K562 (cell line): ENCODE results near the gene RBAK. TPM values are rescaled to one million over a fixed set of nuclear protein-coding genes. Genes with fewer than 3 reads are reported as not detected.

Experiments used
- BRD9 ChIP-seq: fragments of 450-650 bp; IDR thresholded peaks from 2 replicates; pipeline ENCODE4 v1.6.1; 2018; ENCODE audit warnings: low read depth; ENCODE audit not compliant: partially characterized antibody
- CHAMP1 ChIP-seq: fragments of 450-650 bp; IDR thresholded peaks from 2 replicates; pipeline ENCODE4 v1.6.1; 2016; ENCODE audit warnings: mild to moderate bottlenecking
- FOXP1 ChIP-seq: sonication (generic); formaldehyde crosslinking; IDR thresholded peaks from 2 replicates; pipeline ENCODE4 v1.8.0; 2022; ENCODE audit warnings: mild to moderate bottlenecking, missing genetic modification reagents
- HIVEP1 ChIP-seq: fragments of 250-450 bp; sonication (Bioruptor Pico); IDR thresholded peaks from 2 replicates; pipeline ENCODE4 v1.4.0; 2020; ENCODE audit warnings: mild to moderate bottlenecking
- HOXB6 ChIP-seq: fragments of 250-450 bp; sonication (Bioruptor Pico); IDR thresholded peaks from 2 replicates; pipeline ENCODE4 v1.5.1; 2022; ENCODE audit warnings: mild to moderate bottlenecking, borderline replicate concordance
- NFE2 ChIP-seq: IDR thresholded peaks from 2 replicates; pipeline ENCODE4 v1.6.1; 2014; ENCODE audit warnings: antibody characterized with exemption, low read depth
- NR2C2 ChIP-seq, 2 experiments: fragments of 200-800 bp in 1 of 2; sonication (Bioruptor generic) in 1 of 2; sonication (generic) in 1 of 2; formaldehyde crosslinking in 1 of 2; IDR thresholded peaks; 2 replicates each; pipeline versions ENCODE4 v1.6.1 to v1.8.0; 2016 to 2022; ENCODE audit warnings: mild to moderate bottlenecking in 1 of 2, missing compliant biosample characterization in 1 of 2, missing genetic modification characterization in 1 of 2, missing genetic modification reagents in 1 of 2
- NR3C1 ChIP-seq: sonication (generic); formaldehyde crosslinking; IDR thresholded peaks from 2 replicates; pipeline ENCODE4 v1.8.1; 2022; ENCODE audit warnings: missing genetic modification reagents
- SNRNP70 ChIP-seq: fragments of 200-400 bp; formaldehyde crosslinking; optimal IDR thresholded peaks from 2 replicates; pipeline ENCODE3; 2017; ENCODE audit warnings: low read depth, low read length
- SRSF9 ChIP-seq: fragments of 200-400 bp; formaldehyde crosslinking; IDR thresholded peaks from 2 replicates; pipeline ENCODE4 v1.6.1; 2017; ENCODE audit warnings: low read depth, low read length, borderline replicate concordance
- TBL1XR1 ChIP-seq, 2 experiments: IDR thresholded peaks; 2 replicates each; pipeline ENCODE4 v1.6.1; 2012; ENCODE audit warnings: improper control_type of control experiment in 2 of 2, low read length in 2 of 2, mild to moderate bottlenecking in 1 of 2
- TCF7L2 ChIP-seq: fragments of 150-350 bp; IDR thresholded peaks from 2 replicates; pipeline ENCODE4 v1.6.1; 2016; ENCODE audit warnings: low read depth, mild to moderate bottlenecking, low read length, moderate library complexity
- U2AF1 ChIP-seq: fragments of 200-400 bp; formaldehyde crosslinking; optimal IDR thresholded peaks from 2 replicates; pipeline ENCODE3; 2017; ENCODE audit warnings: mild to moderate bottlenecking, low read depth, low read length, moderate library complexity
- ZBTB34 ChIP-seq: fragments of 250-450 bp; sonication (Bioruptor Pico); IDR thresholded peaks from 2 replicates; pipeline ENCODE4 v1.8.0; 2021; ENCODE audit warnings: mild to moderate bottlenecking, moderate library complexity
- ZFP91 ChIP-seq: sonication (generic); formaldehyde crosslinking; IDR thresholded peaks from 2 replicates; pipeline ENCODE4 v1.8.0; 2022; ENCODE audit warnings: mild to moderate bottlenecking, missing genetic modification reagents
- ZNF3 ChIP-seq: fragments of 250-450 bp; sonication (Bioruptor Pico); IDR thresholded peaks from 2 replicates; pipeline ENCODE4 v1.5.0; 2021; ENCODE audit warnings: mild to moderate bottlenecking, moderate library complexity
- polyA plus RNA-seq, 8 experiments: library from polyadenylated mRNA; depleted of rRNA in 4 of 8; stranded (reverse) in 5 of 8; unstranded in 3 of 8; fragments of >200 nt; fragmentation: Nextera tagmentation in 2 of 8; fragmentation: Illumina TruSeq in 1 of 8; extraction: Ambion mirVana in 2 of 8; extraction: Trizol in 1 of 8; gene quantifications; 2 replicates each; pipeline versions ENCODE4 v1.2.1 to v1.2.3, GENCODE V29; 2011 to 2014; ENCODE audit warnings: inconsistent platforms in 1 of 8, missing spikeins in 1 of 8
- total RNA-seq, 7 experiments: library from RNA; depleted of rRNA in 6 of 7; stranded (reverse); fragments of >200 nt in 6 of 7; fragmentation: Illumina TruSeq in 2 of 7; extraction: Trizol in 2 of 7; gene quantifications; 2 replicates each; pipeline versions ENCODE4 v1.2.1 to v1.2.3, GENCODE V29; 2011 to 2021; ENCODE audit warnings: low replicate concordance in 1 of 7
- TF ChIP-seq, protein P1 (sequence below), 2 experiments: fragments of 150-350 bp in 1 of 2; IDR thresholded peaks; 2 replicates each; pipeline ENCODE4 v1.6.1; 2012 to 2016; ENCODE audit warnings: low read depth in 2 of 2, low read length in 2 of 2, mild to moderate bottlenecking in 1 of 2, moderate library complexity in 1 of 2
- TF ChIP-seq, protein P2 (sequence below): fragments of 250-450 bp; sonication (Bioruptor Pico); IDR thresholded peaks from 2 replicates; pipeline ENCODE4 v1.4.0; 2020

Gene RBAK
- total and polyA plus RNA-seq, 9 of the 15 experiments (the other 6 are each of a cell fraction or from before 2014, with no cell fraction given): 2.7 to 13.2 (median 10.1) TPM

GRCh38 chr7:5083311-5083711 lies 37.7 kb downstream of the RBAK start (continued):
- TF ChIP-seq HOXB6 (CRISPR knock-in tag) (no peak), SNRNP70 (no peak), ZNF3 (CRISPR knock-in tag) (no peak), SRSF9 (no peak), CHAMP1 (no peak), NR2C2 (CRISPR knock-in tag; IDR thresholded peaks at IDR 0.05) (no peak), NR2C2 (tag; IDR thresholded peaks at IDR 0.05) (no peak), ZBTB34 (peak; percentile 78; the same call in 1 of the 2 replicates), BRD9 (no peak), NFE2 (no peak), ZFP91 (no peak), FOXP1 (CRISPR knock-in tag) (peak; percentile 84), TBL1XR1 (IDR thresholded peaks at IDR 0.05; ENCODE audit: low read length in 2 of 2) (peak in 1 of 2 experiments; percentile 59; a peak in 1 of 4 replicates), NR3C1 (CRISPR knock-in tag) (no peak), TCF7L2 (no peak), HIVEP1 (CRISPR knock-in tag) (no peak), U2AF1 (no peak)
- TF ChIP-seq, protein P1, sequence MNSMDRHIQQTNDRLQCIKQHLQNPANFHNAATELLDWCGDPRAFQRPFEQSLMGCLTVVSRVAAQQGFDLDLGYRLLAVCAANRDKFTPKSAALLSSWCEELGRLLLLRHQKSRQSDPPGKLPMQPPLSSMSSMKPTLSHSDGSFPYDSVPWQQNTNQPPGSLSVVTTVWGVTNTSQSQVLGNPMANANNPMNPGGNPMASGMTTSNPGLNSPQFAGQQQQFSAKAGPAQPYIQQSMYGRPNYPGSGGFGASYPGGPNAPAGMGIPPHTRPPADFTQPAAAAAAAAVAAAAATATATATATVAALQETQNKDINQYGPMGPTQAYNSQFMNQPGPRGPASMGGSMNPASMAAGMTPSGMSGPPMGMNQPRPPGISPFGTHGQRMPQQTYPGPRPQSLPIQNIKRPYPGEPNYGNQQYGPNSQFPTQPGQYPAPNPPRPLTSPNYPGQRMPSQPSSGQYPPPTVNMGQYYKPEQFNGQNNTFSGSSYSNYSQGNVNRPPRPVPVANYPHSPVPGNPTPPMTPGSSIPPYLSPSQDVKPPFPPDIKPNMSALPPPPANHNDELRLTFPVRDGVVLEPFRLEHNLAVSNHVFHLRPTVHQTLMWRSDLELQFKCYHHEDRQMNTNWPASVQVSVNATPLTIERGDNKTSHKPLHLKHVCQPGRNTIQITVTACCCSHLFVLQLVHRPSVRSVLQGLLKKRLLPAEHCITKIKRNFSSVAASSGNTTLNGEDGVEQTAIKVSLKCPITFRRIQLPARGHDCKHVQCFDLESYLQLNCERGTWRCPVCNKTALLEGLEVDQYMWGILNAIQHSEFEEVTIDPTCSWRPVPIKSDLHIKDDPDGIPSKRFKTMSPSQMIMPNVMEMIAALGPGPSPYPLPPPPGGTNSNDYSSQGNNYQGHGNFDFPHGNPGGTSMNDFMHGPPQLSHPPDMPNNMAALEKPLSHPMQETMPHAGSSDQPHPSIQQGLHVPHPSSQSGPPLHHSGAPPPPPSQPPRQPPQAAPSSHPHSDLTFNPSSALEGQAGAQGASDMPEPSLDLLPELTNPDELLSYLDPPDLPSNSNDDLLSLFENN (IDR thresholded peaks at IDR 0.05; ENCODE audit: low read depth in 2 of 2, low read length in 2 of 2): peak in 1 of 2 experiments; percentile 92; a peak in 2 of 4 replicates
- TF ChIP-seq, protein P2, sequence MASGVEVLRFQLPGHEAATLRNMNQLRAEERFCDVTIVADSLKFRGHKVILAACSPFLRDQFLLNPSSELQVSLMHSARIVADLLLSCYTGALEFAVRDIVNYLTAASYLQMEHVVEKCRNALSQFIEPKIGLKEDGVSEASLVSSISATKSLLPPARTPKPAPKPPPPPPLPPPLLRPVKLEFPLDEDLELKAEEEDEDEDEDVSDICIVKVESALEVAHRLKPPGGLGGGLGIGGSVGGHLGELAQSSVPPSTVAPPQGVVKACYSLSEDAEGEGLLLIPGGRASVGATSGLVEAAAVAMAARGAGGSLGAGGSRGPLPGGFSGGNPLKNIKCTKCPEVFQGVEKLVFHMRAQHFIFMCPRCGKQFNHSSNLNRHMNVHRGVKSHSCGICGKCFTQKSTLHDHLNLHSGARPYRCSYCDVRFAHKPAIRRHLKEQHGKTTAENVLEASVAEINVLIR (CRISPR knock-in tag): no peak
